Measurements from ENCODE around the gene CD99L2. TPM values are rescaled to one million over a fixed set of nuclear protein-coding genes. Genes with fewer than 3 reads are reported as not detected.
"Not testable (repeated sequence)": the region's sequence is repeated elsewhere in the genome, so short reads cannot be mapped to it uniquely, and the experiment has no call there.

Gene CD99L2
- total RNA-seq, 8 experiments from 2014 or later = 21.2 to 86.8 (median 44.1) TPM

DNA sequence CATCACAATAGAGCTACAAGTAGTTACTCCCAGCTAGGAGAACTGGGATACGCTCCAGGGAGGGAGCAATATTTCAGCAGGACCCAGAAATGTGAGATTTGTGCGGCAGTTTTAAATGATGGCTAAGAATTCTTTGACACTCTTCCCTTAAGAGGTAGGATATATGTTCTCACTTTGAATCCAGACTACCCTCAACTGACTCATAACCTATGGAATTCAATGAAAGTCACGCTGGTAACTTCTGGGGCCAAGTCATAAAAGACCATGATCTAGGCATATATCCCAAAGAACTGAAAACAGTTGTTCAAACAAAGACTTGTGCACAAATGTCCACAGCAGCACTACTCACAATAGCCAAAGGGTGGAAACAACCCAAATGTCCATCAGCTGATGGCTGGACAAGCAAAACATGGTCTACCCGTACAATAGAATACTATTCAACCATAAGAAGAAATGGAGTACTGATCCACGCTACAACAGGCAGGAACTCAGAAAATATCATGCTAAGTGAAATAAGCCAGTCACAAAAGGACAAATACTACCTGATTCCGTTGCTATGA is 10.5 kb downstream of the CD99L2 start:
- in situ Hi-C loops (cut with MboI; ENCODE audit: low pct_unique_long_range_greater_than_20kb in 2 of 9, low sequenced_read_pairs in 9 of 9, unreplicated experiment in 9 of 9) = no loop called here
- no peak overlapping the region for H3K4me3 ChIP-seq
- 0 to 68% (median 45%) methylated on average over 1 to 5 of the region's 6 CpGs; no CpG with 5 or more reads in 7 of the 10 experiments for WGBS, 10 experiments
- H3K4me1 ChIP-seq (replicated peaks in 1 of 2) = no peaks in the 10 kb centered on the region
- ATAC-seq (replicated peaks in 6 of 8) = no peak
- no peak overlapping the region for H3K27ac ChIP-seq

DNA sequence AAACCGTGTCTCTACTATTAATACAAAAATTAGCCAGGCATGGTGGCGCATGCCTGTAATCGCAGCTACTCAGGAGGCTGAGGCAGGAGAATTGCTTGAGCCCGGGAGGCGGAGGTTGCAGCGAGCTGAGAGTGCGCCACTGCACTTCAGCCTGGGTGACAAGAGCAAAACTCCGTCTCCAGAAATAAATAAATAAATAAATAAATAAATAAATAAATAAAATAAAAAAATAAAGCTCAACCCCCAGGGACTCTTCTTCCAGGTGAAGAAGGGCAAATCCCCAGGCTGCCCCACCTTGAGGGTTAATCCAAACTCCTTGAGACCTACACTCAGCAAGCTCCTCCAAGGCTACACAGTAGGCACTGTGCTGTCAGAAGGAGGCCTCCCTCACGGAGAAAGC is 11.2 kb downstream of the CD99L2 start:
- H3K4me3 ChIP-seq; ATAC-seq (replicated peaks in 6 of 8); H3K4me1 ChIP-seq (replicated peaks in 1 of 2); H3K27ac ChIP-seq; in situ Hi-C loops (cut with MboI; ENCODE audit: low pct_unique_long_range_greater_than_20kb in 2 of 9, low sequenced_read_pairs in 9 of 9, unreplicated experiment in 9 of 9): not testable (repeated sequence)
- WGBS, 10 experiments = 64 to 100% (median 75%) methylated on average over 1 to 9 of the region's 9 CpGs; no CpG with 5 or more reads in 6 of the 10 experiments

DNA sequence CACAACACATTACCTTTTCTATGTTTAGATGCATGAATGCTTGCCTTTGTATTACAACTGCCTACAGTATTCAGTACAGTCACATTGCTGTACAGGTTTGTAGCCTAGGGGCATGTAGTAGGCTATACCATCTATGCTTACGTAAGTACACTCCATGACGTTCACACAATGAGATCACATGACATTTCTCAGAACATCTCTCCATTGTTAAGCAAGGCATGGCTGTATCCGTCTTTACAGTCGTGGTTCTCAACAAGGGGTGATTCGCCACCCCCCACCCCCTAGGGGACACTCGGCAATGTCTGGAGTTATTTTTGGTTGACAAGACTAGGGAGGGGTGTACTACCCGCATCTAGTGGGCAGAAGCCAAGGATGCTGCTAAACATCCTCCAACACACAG is 12.1 kb downstream of the CD99L2 start:
- no peak for ATAC-seq (replicated peaks in 6 of 8)
- in situ Hi-C loops (cut with MboI; ENCODE audit: low pct_unique_long_range_greater_than_20kb in 2 of 9, low sequenced_read_pairs in 9 of 9, unreplicated experiment in 9 of 9) = no loop called here
- Histone ChIP-seq H3K4me3 (no peak overlapping the region), H3K27ac (no peak overlapping the region), H3K4me1 (replicated peaks in 1 of 2) (no peaks in the 10 kb centered on the region)
- WGBS, 10 experiments = 54% methylated on average over 4 of the region's 7 CpGs; no CpG with 5 or more reads in 9 of the 10 experiments

DNA sequence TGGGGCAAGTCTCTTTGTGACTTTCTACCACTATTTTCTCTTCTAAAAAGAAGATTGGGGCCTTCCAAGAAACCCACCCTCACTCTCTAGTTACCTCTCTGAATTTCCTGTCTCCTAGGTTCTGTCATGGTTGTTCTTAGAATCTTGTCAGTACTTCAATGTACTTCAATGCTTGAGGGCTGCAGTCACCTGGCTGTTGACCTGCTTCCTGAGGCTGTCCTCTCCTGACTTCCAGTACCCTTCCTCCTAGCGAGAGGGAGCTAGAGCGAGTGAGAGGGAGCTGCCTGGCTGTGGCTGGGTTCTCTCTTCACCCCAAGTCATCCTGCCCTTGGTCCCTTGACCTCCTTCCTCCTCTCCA is 17.7 kb downstream of the CD99L2 start:
- in situ Hi-C loops (cut with MboI; ENCODE audit: low pct_unique_long_range_greater_than_20kb in 2 of 9, low sequenced_read_pairs in 9 of 9, unreplicated experiment in 9 of 9) = no loop called here
- no peak overlapping the region for H3K4me3 ChIP-seq
- H3K4me1 ChIP-seq (replicated peaks in 1 of 2) = no peaks in the 10 kb centered on the region
- no peak for ATAC-seq (replicated peaks in 6 of 8)
- H3K27ac ChIP-seq = no peak overlapping the region
- 90 to 100% methylated on average over 1 to 2 of the region's 2 CpGs; no CpG with 5 or more reads in 8 of the 10 experiments for WGBS, 10 experiments

DNA sequence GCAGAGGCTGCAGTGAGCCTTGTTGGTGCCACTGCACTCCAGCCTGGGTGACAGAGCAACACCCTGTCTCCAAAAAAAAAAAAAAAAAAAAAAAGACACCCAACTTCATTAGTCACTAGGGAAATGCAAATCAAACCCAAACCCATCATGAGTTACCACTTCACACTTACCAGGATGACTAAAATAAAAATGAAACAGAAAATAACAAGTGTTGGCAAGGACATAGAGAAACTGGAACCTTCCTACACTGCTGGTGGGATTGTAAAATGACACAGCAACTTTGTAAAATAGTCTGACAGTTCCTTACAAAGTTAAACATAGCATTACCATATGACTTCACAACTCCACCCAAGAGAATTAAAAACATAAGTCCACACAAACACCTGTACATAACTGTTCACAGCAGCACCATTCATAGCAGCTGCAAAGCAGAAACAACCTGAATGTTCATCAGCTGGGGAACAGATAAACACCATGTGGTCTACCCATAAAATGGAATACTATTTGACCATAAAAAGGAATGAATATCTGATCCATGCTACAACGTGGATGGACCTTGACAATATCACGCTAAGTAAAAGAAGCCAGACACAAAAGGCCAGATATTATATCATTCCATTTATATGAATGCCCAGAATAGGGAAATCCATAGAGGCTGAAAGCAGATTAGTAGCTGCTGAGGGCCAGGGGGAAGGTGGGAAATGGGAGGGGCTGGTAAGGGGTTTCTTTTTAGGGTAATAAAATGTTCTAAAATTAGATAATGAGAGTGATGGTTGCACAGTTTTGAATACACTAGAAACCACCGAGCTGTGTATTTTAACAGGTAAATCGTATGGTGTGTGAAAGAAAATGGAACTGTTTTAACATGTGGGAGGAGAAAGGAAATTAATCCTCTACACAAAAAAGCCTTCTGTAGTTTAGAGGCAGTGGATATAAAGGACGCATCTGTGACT is 18.3 kb downstream of the CD99L2 start:
- 13 to 100% (median 42%) methylated on average over 1 to 5 of the region's 5 CpGs; no CpG with 5 or more reads in 7 of the 10 experiments for whole genome bisulfite sequencing, 10 experiments
- in situ Hi-C loops (cut with MboI; ENCODE audit: low pct_unique_long_range_greater_than_20kb in 2 of 9, low sequenced_read_pairs in 9 of 9, unreplicated experiment in 9 of 9) = no loop called here
- Histone ChIP-seq H3K4me1 (replicated peaks in 1 of 2) (no peaks in the 10 kb centered on the region), H3K4me3 (no peak overlapping the region), H3K27ac (no peak overlapping the region)
- ATAC-seq (replicated peaks in 6 of 8) = peak in 1 of 8 experiments; percentile 48

DNA sequence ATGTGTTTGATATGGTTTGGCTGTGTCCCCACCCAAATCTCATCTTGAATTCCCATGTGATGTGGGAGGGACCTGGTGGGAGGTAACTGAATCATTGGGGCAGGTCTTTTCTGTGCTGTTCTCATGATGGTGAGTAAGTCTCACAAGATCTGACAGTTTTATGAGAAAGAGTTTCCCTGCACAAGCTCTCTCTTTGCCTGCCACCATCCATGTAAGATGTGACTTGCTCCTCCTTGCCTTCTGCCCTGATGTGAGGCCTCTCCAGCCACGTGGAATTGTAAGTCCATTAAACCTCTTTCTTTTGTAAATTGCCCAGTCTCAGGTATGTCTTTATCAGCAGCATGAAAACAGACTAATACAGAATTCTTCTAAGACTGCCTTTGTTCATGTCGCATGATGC is 22.8 kb downstream of the CD99L2 start:
- H3K4me1 ChIP-seq (replicated peaks in 1 of 2); H3K27ac ChIP-seq; in situ Hi-C loops (cut with MboI; ENCODE audit: low pct_unique_long_range_greater_than_20kb in 2 of 9, low sequenced_read_pairs in 9 of 9, unreplicated experiment in 9 of 9); ATAC-seq (replicated peaks in 6 of 8); H3K4me3 ChIP-seq: not testable (repeated sequence)
- WGBS, 10 experiments = 53 to 90% (median 70%) methylated on average over 2 of the region's 2 CpGs; no CpG with 5 or more reads in 7 of the 10 experiments

DNA sequence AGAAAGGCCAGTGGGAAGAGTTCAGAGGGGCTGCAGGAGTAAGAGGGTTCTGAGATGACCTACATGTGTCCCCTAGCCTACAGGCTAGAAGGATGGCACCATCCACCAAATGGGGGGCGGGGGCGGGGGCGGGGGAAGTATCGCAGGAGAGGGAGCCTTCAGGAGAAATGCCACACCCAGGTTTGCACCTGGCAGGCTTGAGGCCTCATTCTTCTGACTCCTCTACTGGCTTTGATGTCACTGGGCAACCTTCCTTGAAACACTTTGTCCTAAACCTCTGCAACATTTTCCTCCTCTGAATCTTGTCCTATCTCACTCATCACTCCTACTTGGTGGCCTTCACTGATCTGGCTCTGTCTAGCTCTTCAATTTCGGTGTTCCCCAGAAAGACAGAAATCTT is 24.0 kb downstream of the CD99L2 start:
- Histone ChIP-seq H3K4me1 (replicated peaks in 1 of 2) (peaks cover 8 to 9% of the 10 kb centered on the region in 2 donors), H3K4me3 (no peak overlapping the region), H3K27ac (no peak overlapping the region)
- ATAC-seq (replicated peaks in 6 of 8) = no peak
- WGBS, 10 experiments = 67% methylated on average over 1 of the region's 5 CpGs; no CpG with 5 or more reads in 9 of the 10 experiments
- in situ Hi-C loops (cut with MboI; ENCODE audit: low pct_unique_long_range_greater_than_20kb in 2 of 9, low sequenced_read_pairs in 9 of 9, unreplicated experiment in 9 of 9) = no loop called here

DNA sequence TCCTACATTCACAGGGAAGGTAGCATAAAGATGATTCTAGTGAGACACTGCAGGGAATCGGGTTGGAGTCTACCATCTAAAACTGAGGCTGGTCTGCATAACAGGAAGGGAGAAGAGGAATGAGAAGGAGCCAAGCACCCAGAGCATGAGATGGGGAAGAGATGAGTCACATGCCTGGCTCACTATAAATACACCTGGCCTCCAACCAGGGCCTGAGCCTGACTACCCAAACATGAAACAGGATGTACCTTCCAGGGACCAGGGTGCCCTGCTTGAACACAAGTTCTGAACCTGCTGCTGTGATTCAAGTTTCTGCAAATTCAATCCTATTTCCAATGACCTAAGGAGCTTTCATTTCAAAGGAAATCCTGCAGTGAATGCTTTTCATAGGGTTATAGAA is 24.9 kb downstream of the CD99L2 start:
- Histone ChIP-seq H3K4me3 (no peak overlapping the region), H3K27ac (no peak overlapping the region), H3K4me1 (replicated peaks in 1 of 2) (peaks cover 8 to 9% of the 10 kb centered on the region in 2 donors)
- in situ Hi-C loops (cut with MboI; ENCODE audit: low pct_unique_long_range_greater_than_20kb in 2 of 9, low sequenced_read_pairs in 9 of 9, unreplicated experiment in 9 of 9) = no loop called here
- 43 to 100% (median 83%) methylated on average over 1 of the region's 1 CpG; no CpG with 5 or more reads in 7 of the 10 experiments for WGBS, 10 experiments
- no peak for ATAC-seq (replicated peaks in 6 of 8)

DNA sequence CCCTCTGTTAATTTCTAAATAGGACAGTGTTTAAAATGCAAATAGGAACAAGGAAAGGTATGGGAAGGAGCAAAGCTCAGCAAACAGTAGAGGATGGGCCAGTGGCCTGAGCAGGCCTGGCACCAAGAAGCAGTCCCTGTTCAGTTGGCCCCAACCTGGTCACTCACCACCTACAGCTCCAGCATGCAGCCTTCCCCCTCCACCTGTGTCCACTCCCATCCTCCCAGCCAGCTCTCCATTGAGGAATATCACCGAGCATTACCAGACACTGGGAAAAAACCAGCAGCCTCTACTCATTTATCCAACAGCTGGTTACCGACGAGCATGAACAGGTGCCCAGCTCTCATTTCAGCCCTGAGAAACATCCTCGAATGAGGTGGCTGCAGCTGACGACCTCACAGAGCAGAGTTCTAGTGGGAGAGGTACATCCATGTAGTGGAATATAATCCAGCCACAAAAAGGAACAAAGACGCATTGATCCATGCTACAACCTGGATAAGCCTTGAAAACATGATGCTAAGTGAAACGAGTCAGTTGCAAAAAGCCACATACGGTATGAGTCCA is 25.6 kb downstream of the CD99L2 start:
- in situ Hi-C loops (cut with MboI; ENCODE audit: low pct_unique_long_range_greater_than_20kb in 2 of 9, low sequenced_read_pairs in 9 of 9, unreplicated experiment in 9 of 9) = no loop called here
- ATAC-seq (replicated peaks in 6 of 8) = no peak
- WGBS, 10 experiments = 29 to 100% (median 74%) methylated on average over 2 to 6 of the region's 8 CpGs; no CpG with 5 or more reads in 6 of the 10 experiments

DNA sequence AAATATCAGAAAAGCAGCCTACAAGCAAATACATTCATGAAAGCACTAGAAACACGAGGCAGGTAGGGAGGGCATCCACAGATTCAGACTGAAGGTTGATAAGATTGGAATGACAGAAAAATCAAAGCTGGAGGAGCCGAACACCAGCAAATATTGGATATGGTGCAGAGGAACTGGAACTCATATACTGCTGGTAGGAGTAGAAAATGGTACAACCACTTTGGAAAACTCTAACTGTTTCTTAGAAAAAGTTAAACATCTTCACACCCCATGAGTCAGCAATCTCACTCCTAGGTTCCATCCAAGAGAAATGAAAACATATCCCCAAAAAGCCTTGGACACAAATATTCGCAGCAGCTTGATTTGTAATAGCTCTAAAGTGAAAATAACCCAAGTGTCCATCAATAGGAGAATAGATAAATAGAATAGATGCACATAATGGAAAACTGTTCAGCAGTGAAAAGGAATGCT is 27.1 kb downstream of the CD99L2 start:
- peaks cover 8 to 9% of the 10 kb centered on the region in 2 donors for H3K4me1 ChIP-seq (replicated peaks in 1 of 2)
- WGBS, 10 experiments = 0 to 100% (median 80%) methylated on average over 1 to 3 of the region's 3 CpGs; no CpG with 5 or more reads in 5 of the 10 experiments
- H3K4me3 ChIP-seq = no peak overlapping the region
- H3K27ac ChIP-seq = no peak overlapping the region
- in situ Hi-C loops (cut with MboI; ENCODE audit: low pct_unique_long_range_greater_than_20kb in 2 of 9, low sequenced_read_pairs in 9 of 9, unreplicated experiment in 9 of 9) = no loop called here
- no peak for ATAC-seq (replicated peaks in 6 of 8)

More for the DNA sequence above, 25.6 kb downstream of the CD99L2 start:
- H3K27ac ChIP-seq = no peak overlapping the region
- no peak overlapping the region for H3K4me3 ChIP-seq
- peaks cover 8 to 9% of the 10 kb centered on the region in 2 donors for H3K4me1 ChIP-seq (replicated peaks in 1 of 2)

DNA sequence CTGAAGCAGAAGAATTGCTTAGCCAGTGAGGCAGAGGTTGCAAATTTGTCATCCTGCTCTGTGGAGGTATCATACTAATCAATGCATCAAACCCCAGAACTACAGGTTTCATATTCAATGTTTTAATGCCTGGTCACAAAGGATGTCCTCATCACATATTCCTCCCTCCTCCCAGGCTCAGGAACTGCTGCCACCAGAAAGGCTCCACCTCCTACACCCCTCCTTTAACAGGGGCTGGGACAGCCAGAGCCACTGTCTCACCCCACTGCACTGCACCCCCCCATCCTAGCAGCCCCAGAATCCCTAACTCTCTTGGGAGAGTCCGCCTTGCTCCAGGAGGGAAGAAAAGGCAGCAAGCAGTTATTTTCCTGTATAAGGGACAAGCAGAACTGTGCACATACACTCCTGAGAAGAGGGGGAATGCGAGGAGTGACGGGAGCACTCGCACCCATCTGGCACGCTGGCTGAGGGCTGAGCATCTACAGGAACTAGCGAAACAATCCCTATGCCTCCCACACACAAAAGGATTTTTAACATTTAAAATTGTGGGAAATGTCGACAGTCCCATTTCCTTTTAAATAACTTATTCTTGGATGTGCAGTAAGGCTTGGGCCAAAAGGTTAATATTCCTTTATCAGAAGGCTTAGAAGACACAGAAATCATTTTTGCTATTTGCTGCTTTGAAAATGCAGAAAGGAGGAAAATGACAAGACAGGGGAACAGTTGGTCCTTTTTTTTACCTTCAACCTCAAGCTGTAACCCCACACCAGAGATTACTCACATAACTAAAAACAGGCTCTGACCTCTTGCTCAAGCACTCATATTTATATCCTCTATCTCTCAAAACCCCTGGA is 27.8 kb downstream of the CD99L2 start:
- ATAC-seq (replicated peaks in 6 of 8) = peak in 7 of 8 experiments; percentile 25 to 90 (median 50)
- peaks cover 8 to 9% of the 10 kb centered on the region in 2 donors for H3K4me1 ChIP-seq (replicated peaks in 1 of 2)
- peak overlapping the region in 1 of 2 donors; percentile 41 for H3K27ac ChIP-seq
- in situ Hi-C loops (cut with MboI; ENCODE audit: low pct_unique_long_range_greater_than_20kb in 2 of 9, low sequenced_read_pairs in 9 of 9, unreplicated experiment in 9 of 9) = no loop called here
- 20 to 54% (median 23%) methylated on average over 1 to 5 of the region's 7 CpGs; no CpG with 5 or more reads in 6 of the 10 experiments for WGBS, 10 experiments
- H3K4me3 ChIP-seq = no peak overlapping the region

DNA sequence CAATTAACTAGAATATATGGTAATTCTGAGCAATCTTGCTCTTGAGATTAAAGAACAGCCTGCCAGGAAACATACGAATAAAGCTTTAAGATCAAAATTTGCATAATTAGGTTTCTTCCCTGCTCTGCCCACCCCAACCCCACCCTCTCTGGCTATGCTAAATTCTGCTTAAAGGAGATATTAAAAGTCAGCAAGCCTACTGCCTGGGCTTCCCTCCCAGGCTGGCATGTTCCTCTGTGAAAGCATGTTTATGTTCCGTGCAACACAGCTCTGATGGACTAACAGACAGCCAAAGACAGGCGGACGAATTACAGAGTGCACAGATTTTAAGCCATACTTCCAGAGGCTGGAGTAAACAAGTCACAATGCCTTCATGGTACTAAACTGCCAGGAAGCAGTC is 28.4 kb downstream of the CD99L2 start:
- no peak overlapping the region for H3K4me3 ChIP-seq
- peak overlapping the region in 1 of 2 donors; percentile 41 for H3K27ac ChIP-seq
- peaks cover 8 to 9% of the 10 kb centered on the region in 2 donors for H3K4me1 ChIP-seq (replicated peaks in 1 of 2)
- 29 to 100% methylated on average over 1 to 3 of the region's 4 CpGs; no CpG with 5 or more reads in 8 of the 10 experiments for WGBS, 10 experiments
- in situ Hi-C loops (cut with MboI; ENCODE audit: low pct_unique_long_range_greater_than_20kb in 2 of 9, low sequenced_read_pairs in 9 of 9, unreplicated experiment in 9 of 9) = no loop called here
- ATAC-seq (replicated peaks in 6 of 8) = peak in 4 of 8 experiments; percentile 8 to 84 (median 58)

All from motor neuron (in vitro differentiated cells).